Activated B cell treated with CpG ODN at 0.5 μM for 24 hours (primary cell): ENCODE measurements around the gene ESYT2. TPM values are rescaled to one million over a fixed set of nuclear protein-coding genes. Genes with fewer than 3 reads are reported as not detected.

Experiments
- ATAC-seq: fragments of 200-7000 bp; cut with Tn5 transposase; one replicate; pipeline ENCODE4 v1.10.0; 2021; ENCODE audit warnings: low read depth, mild to moderate bottlenecking, moderate library complexity
- CTCF ChIA-PET: fragments of 350-600 bp; sonication (Branson Sonifier 250); formaldehyde crosslinking; loops from one replicate; lab custom pipeline; 2021; ENCODE audit warnings: antibody characterized with exemption; lab: Charles Lee
- POLR2A ChIA-PET: fragments of 350-600 bp; sonication (Branson Sonifier 250); formaldehyde crosslinking; loops from one replicate; lab custom pipeline; 2021; ENCODE audit warnings: antibody characterized with exemption; lab: Charles Lee
- DNase-seq: peaks from one replicate; pipeline ENCODE4 v3.0.0; 2022
- H3K27ac Mint-ChIP-seq: one replicate; pipeline ENCODE4 v1.8.0; 2020; ENCODE audit warnings: mixed read lengths
- H3K27me3 Mint-ChIP-seq: one replicate; pipeline ENCODE4 v1.8.0; 2021; ENCODE audit warnings: mixed read lengths
- H3K36me3 Mint-ChIP-seq: one replicate; pipeline ENCODE4 v1.8.0; 2021; ENCODE audit warnings: low read depth, mixed read lengths
- H3K4me1 Mint-ChIP-seq: one replicate; pipeline ENCODE4 v1.8.0; 2021; ENCODE audit warnings: mixed read lengths
- H3K4me3 Mint-ChIP-seq: one replicate; pipeline ENCODE4 v1.8.0; 2020; ENCODE audit warnings: mild to moderate bottlenecking, mixed read lengths
- H3K9me3 Mint-ChIP-seq: one replicate; pipeline ENCODE4 v1.8.0; 2020; ENCODE audit warnings: mixed read lengths
- intact Hi-C: fragments of 100-400 bp; cut with micrococcal nuclease; formaldehyde crosslinking; loops from one replicate; pipeline ENCODE4 v1.15.1; 2024
- total RNA-seq: library from RNA; stranded (reverse); gene quantifications from 2 replicates; pipeline ENCODE4 v1.2.3, GENCODE V29; 2022
- TF ChIP-seq, protein P1 (sequence below): fragments of 200-600 bp; IDR thresholded peaks from one replicate; pipeline ENCODE4 v1.8.0; 2022; ENCODE audit warnings: antibody characterized with exemption, mild to moderate bottlenecking

The ESYT2 gene
- total RNA-seq, 1 donor from 2014 or later = 21.3 TPM

DNA sequence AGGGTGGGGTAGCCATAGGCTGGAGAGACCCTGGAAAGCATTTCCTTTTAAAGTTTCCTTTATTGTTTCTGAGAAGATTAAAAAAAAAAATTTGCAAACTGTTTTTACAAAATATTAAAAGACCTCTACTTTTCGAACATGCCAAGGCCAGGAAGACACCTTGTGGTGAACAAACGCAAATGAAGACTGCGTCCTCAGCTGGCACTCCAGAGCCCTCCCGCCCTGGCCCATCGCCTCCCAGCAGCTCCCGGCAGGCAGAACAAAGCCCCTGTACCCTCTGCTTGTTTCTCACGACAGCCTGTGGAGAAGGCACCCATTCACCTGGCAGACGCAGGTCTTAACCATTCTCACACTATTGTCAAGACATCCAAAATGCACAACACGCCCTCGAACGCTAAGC lies 56.4 kb downstream of the ESYT2 start:
- peaks cover 41% of the 10 kb centered on the region for H3K36me3 Mint-ChIP-seq
- H3K27ac Mint-ChIP-seq = no peak overlapping the region
- ChIA-PET POLR2A (no interaction called here), CTCF (no interaction called here)
- H3K9me3 Mint-ChIP-seq = no peaks in the 10 kb centered on the region
- intact Hi-C loops = no loop called here
- TF ChIP-seq, protein P1, sequence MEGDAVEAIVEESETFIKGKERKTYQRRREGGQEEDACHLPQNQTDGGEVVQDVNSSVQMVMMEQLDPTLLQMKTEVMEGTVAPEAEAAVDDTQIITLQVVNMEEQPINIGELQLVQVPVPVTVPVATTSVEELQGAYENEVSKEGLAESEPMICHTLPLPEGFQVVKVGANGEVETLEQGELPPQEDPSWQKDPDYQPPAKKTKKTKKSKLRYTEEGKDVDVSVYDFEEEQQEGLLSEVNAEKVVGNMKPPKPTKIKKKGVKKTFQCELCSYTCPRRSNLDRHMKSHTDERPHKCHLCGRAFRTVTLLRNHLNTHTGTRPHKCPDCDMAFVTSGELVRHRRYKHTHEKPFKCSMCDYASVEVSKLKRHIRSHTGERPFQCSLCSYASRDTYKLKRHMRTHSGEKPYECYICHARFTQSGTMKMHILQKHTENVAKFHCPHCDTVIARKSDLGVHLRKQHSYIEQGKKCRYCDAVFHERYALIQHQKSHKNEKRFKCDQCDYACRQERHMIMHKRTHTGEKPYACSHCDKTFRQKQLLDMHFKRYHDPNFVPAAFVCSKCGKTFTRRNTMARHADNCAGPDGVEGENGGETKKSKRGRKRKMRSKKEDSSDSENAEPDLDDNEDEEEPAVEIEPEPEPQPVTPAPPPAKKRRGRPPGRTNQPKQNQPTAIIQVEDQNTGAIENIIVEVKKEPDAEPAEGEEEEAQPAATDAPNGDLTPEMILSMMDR = no peak
- H3K27me3 Mint-ChIP-seq = no peaks in the 10 kb centered on the region
- ATAC-seq = no peak
- no peaks in the 10 kb centered on the region for H3K4me1 Mint-ChIP-seq
- H3K4me3 Mint-ChIP-seq = no peak overlapping the region
- DNase-seq = no peak

DNA sequence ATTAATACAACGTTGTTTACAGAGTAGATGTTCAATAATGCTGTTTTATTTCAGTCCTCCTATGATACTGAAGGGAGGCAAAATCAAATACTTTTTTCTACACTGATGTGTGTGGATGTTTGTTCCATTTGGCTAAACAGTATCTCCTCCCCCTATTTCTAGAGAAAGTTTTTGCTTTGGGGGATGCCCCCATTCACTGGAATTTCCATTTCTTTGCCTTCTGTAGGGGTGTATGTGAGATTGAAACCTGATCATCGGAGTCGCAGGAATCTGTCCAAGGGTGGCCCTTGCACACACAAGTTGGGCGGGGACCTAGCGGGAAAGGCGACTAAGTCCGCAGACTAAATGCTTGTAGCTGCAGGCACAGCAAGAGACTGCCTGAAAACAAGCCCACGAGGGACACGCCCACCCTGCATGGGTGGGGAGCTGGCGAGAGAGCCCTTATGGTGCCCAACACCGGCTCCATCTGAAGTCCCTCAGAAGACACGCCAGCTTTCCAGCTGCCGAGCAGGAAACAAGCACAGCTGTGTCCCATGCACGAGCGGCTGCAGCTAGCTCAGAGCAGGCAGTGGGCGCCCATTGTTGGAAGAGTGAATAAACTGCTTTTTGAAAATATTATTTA lies 58.0 kb downstream of the ESYT2 start:
- H3K9me3 Mint-ChIP-seq = no peaks in the 10 kb centered on the region
- intact Hi-C loops = no loop called here
- H3K27me3 Mint-ChIP-seq = no peaks in the 10 kb centered on the region
- ChIA-PET CTCF (interaction anchor here (1.5 kb wide), 1 partner anchor 206 kb away, joined by 3 read pairs; no protein-coding TSS in a partner anchor), POLR2A (no interaction called here)
- peaks cover 47% of the 10 kb centered on the region for H3K36me3 Mint-ChIP-seq
- H3K4me3 Mint-ChIP-seq = no peak overlapping the region
- H3K27ac Mint-ChIP-seq = no peak overlapping the region
- DNase-seq = no peak
- no peak for ATAC-seq
- TF ChIP-seq, protein P1 = no peak
- H3K4me1 Mint-ChIP-seq = no peaks in the 10 kb centered on the region

DNA sequence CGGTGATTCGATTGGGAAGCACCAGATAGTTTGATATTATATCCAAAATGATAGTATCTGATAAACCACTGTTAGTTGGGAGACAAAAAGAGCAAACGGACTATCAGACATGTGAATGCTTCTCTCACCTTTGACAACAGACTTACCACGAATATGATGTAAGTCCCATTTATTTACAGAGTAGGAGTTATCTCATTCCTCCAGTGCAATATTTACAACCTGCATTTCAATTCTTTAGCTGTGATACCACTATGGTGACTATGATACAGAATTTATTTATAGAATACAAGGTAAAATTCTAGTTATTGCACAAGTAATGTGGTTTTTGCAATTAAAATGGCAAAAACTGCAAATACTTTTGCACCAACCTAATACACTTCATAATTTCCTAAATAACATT lies 61.6 kb downstream of the ESYT2 start:
- no peak for DNase-seq
- ChIA-PET CTCF (no interaction called here), POLR2A (no interaction called here)
- Mint-ChIP-seq H3K36me3 (peaks cover 42% of the 10 kb centered on the region), H3K9me3 (no peaks in the 10 kb centered on the region), H3K27ac (no peak overlapping the region), H3K27me3 (no peaks in the 10 kb centered on the region), H3K4me1 (no peaks in the 10 kb centered on the region), H3K4me3 (no peak overlapping the region)
- intact Hi-C loops = no loop called here
- TF ChIP-seq, protein P1 = no peak
- ATAC-seq = no peak

DNA sequence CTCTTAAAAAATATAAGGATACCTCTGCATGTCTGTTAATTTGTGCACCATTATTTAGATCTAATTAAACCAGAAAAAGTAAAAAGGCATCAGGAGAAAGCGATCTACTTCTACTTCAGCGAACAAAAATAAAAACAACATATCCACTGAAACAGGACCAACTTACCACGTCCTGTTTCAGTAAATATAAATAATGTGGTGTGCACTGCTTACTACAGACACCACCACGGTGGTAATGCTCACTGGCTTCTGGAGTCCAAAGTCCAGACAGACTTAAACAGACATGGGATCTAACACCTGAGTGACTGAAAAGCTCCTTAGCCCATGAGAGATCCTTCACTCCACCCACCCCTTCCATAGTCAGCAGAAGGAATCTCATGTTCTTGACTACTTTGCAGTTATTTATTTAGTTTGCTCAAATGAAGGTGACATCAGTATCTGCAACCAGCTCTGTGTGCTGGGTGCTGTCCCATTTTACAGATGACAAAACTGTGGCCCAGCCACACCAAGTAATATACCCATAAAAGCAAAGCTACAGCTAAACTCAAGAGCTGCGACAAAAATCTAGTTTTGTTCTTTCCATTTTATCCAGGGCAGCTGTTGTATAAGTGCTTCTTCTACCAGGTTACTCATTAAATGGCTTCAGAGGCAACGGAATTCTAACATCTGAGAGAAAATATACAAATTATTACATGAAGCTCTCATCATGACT lies 62.6 kb downstream of the ESYT2 start:
- H3K4me1 Mint-ChIP-seq = no peaks in the 10 kb centered on the region
- DNase-seq (no peak), ATAC-seq (no peak)
- TF ChIP-seq, protein P1 = no peak
- H3K9me3 Mint-ChIP-seq = no peaks in the 10 kb centered on the region
- POLR2A ChIA-PET = interaction anchor here (0.6 kb wide), 1 partner anchor 12 kb away, joined by 3 read pairs; no protein-coding TSS in a partner anchor
- no peak overlapping the region for H3K27ac Mint-ChIP-seq
- CTCF ChIA-PET = no interaction called here
- intact Hi-C loops = no loop called here
- no peak overlapping the region for H3K4me3 Mint-ChIP-seq
- H3K36me3 Mint-ChIP-seq = peaks cover 45% of the 10 kb centered on the region
- no peaks in the 10 kb centered on the region for H3K27me3 Mint-ChIP-seq

DNA sequence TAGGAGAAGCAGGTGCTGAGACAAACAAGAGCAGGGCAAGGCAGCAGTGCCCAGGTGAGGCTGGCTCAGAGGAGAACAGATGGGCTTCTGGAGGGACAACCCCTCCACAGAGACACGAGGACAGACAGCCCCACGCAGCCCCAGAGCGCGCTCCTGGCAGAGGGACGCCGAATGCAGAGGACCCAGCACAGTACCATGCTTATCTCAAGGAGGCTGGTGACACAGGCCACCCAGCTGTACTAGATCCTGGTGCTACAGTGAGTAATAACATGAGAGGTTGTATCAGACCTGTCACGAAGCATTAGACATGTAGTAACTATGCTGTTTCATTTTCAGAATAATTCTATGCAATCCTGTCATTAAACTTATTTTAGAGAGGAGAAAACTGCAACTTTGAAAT lies 64.3 kb downstream of the ESYT2 start:
- no peaks in the 10 kb centered on the region for H3K27me3 Mint-ChIP-seq
- DNase-seq (no peak), ATAC-seq (no peak)
- intact Hi-C loops = no loop called here
- no peaks in the 10 kb centered on the region for H3K4me1 Mint-ChIP-seq
- H3K4me3 Mint-ChIP-seq = no peak overlapping the region
- CTCF ChIA-PET = no interaction called here
- no peak overlapping the region for H3K27ac Mint-ChIP-seq
- peaks cover 58% of the 10 kb centered on the region for H3K36me3 Mint-ChIP-seq
- POLR2A ChIA-PET = no interaction called here
- TF ChIP-seq, protein P1 = no peak
- H3K9me3 Mint-ChIP-seq = no peaks in the 10 kb centered on the region
